ENCODE data around the gene SELENOF. TPM values are rescaled to one million over a fixed set of nuclear protein-coding genes. Genes with fewer than 3 reads are reported as not detected.

Gene SELENOF
- total and polyA plus RNA-seq, 2 of the 13 experiments (the other 11 are each of a cell fraction or from before 2014, with no cell fraction given), result 133 to 163 TPM

DNA sequence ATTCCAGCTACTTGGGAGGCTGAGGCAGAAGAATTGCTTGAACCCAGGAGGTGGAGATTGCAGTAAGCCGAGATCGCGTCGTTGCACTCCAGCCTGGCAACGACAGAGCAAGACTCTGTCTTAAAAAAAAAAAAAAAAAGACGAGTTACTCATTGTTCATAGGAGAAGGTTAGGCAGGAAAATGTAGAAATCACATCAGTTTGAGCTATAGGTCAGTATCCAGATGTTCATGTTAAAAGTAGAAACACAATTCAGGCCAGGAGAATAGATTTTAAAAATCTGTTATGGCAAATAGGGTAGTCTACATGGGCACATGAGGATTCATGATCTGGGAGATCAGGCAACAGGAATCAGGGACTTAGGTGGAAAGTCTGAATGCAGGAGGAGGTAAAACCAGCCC, 57.7 kb downstream of the SELENOF start:
- 97% methylated on average over 6 of the region's 6 CpGs for WGBS (ENCODE audit: low lambda C conversion rate)
- CTCF ChIA-PET (ENCODE audit: low intra/inter-chr PET ratio, low total read pairs), result no interaction called here
- Histone ChIP-seq H3K9me3 (ENCODE audit: low read length) (no peaks in the 10 kb centered on the region), H3K4me2 (ENCODE audit: low read depth, low read length) (no peak overlapping the region), H2AFZ (ENCODE audit: low read length) (no peak overlapping the region), H3K79me2 (ENCODE audit: insufficient read depth, low read length) (no peaks in the 10 kb centered on the region), H3K4me3 (replicated peaks in 1 of 3; ENCODE audit: insufficient read depth in 1 of 3, low read depth in 2 of 3, low read length in 3 of 3) (no peak overlapping the region), H3K27ac (ENCODE audit: extremely low read length, insufficient read depth, low read length) (no peak overlapping the region), H3K4me1 (ENCODE audit: insufficient read depth, low read length) (peaks cover 28% of the 10 kb centered on the region), H3K27me3 (ENCODE audit: control insufficient read depth in 1 of 2, insufficient read depth in 2 of 2, low read length in 2 of 2) (no peaks in the 10 kb centered on the region), H4K20me1 (ENCODE audit: insufficient read depth, low read length) (no peaks in the 10 kb centered on the region), H3K9ac (ENCODE audit: insufficient read depth, low read depth, low read length) (no peak overlapping the region), H3K36me3 (replicated peaks in 1 of 2; ENCODE audit: control insufficient read depth in 1 of 2, insufficient read depth in 2 of 2, low read length in 2 of 2) (no peaks in the 10 kb centered on the region)
- no peak for TF ChIP-seq SMC3 (IDR thresholded peaks at IDR 0.05; ENCODE audit: low read length)
- TF ChIP-seq KLF6 (CRISPR knock-in tag; IDR thresholded peaks at IDR 0.05), result no peak
- in situ Hi-C loops (cut with HindIII; ENCODE audit: extremely low pct_ligation_motif_present, low pct_unique_long_range_greater_than_20kb), result no loop called here
- POLR2A ChIA-PET, result no interaction called here
- no peak for DNase-seq (ENCODE audit: low spot score)
- FAIRE-seq, result no peak
- ATAC-seq, result no peak
- no TSS peak for BruUV-seq (replicated peaks)
- intact Hi-C loops (cut with micrococcal nuclease; ENCODE audit: unreplicated experiment), result no loop called here

DNA sequence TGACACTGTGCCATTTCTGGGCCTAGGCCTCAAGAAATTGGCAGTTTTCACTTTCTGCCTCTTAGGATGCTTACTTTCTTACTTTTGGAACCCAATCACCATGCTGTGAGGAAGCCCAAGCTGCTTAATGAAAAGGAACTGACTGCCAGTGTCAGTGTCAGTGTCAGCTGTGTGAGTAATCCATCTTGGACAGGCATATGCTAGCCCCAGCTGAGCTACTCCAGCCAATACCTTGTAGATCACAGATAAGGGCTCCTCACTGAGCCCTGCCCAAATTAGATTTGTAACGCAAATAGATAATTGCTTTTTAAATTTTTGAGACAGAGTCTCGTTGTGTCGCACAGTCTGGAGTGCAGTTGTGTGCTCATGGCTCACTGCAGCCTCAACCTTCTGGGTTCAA, 59.6 kb downstream of the SELENOF start:
- Histone ChIP-seq H3K4me2 (ENCODE audit: low read depth, low read length) (no peak overlapping the region), H3K9me3 (ENCODE audit: low read length) (no peaks in the 10 kb centered on the region), H3K4me3 (replicated peaks in 1 of 3; ENCODE audit: insufficient read depth in 1 of 3, low read depth in 2 of 3, low read length in 3 of 3) (no peak overlapping the region), H3K79me2 (ENCODE audit: insufficient read depth, low read length) (no peaks in the 10 kb centered on the region), H3K4me1 (ENCODE audit: insufficient read depth, low read length) (peaks cover 13% of the 10 kb centered on the region), H2AFZ (ENCODE audit: low read length) (no peak overlapping the region), H3K27me3 (ENCODE audit: control insufficient read depth in 1 of 2, insufficient read depth in 2 of 2, low read length in 2 of 2) (no peaks in the 10 kb centered on the region), H3K9ac (ENCODE audit: insufficient read depth, low read depth, low read length) (no peak overlapping the region), H4K20me1 (ENCODE audit: insufficient read depth, low read length) (no peaks in the 10 kb centered on the region), H3K36me3 (replicated peaks in 1 of 2; ENCODE audit: control insufficient read depth in 1 of 2, insufficient read depth in 2 of 2, low read length in 2 of 2) (no peaks in the 10 kb centered on the region), H3K27ac (ENCODE audit: extremely low read length, insufficient read depth, low read length) (no peak overlapping the region)
- WGBS (ENCODE audit: low lambda C conversion rate), result 97% methylated on average over 3 of the region's 3 CpGs
- POLR2A ChIA-PET, result no interaction called here
- no TSS peak for BruUV-seq (replicated peaks)
- CTCF ChIA-PET (ENCODE audit: low intra/inter-chr PET ratio, low total read pairs), result no interaction called here
- intact Hi-C loops (cut with micrococcal nuclease; ENCODE audit: unreplicated experiment), result no loop called here
- ATAC-seq (no peak), DNase-seq (ENCODE audit: low spot score) (no peak), FAIRE-seq (no peak)
- in situ Hi-C loops (cut with HindIII; ENCODE audit: extremely low pct_ligation_motif_present, low pct_unique_long_range_greater_than_20kb), result no loop called here
- TF ChIP-seq NRL (CRISPR knock-in tag; IDR thresholded peaks at IDR 0.05; ENCODE audit: borderline replicate concordance) (no peak), BATF2 (CRISPR knock-in tag; IDR thresholded peaks at IDR 0.05) (no peak), ZNF205 (CRISPR knock-in tag; IDR thresholded peaks at IDR 0.05) (no peak), CBX1 (IDR thresholded peaks at IDR 0.05; ENCODE audit: low read depth) (no peak), ZNF230 (CRISPR knock-in tag; IDR thresholded peaks at IDR 0.05) (no peak), ZNF878 (CRISPR knock-in tag; IDR thresholded peaks at IDR 0.05) (no peak), ARNT2 (CRISPR knock-in tag; IDR thresholded peaks at IDR 0.05; ENCODE audit: low read depth) (no peak), ZMAT5 (CRISPR knock-in tag; IDR thresholded peaks at IDR 0.05; ENCODE audit: borderline replicate concordance, low read depth) (no peak), IKZF4 (CRISPR knock-in tag; IDR thresholded peaks at IDR 0.05; ENCODE audit: borderline replicate concordance, low read depth, not compliant biosample characterization) (no peak), ZNF33A (CRISPR knock-in tag; IDR thresholded peaks at IDR 0.05; ENCODE audit: borderline replicate concordance) (no peak), RFXANK (CRISPR knock-in tag; IDR thresholded peaks at IDR 0.05) (no peak), ZNF441 (CRISPR knock-in tag; IDR thresholded peaks at IDR 0.05; ENCODE audit: borderline replicate concordance) (no peak)
- TF ChIP-seq, protein P1, sequence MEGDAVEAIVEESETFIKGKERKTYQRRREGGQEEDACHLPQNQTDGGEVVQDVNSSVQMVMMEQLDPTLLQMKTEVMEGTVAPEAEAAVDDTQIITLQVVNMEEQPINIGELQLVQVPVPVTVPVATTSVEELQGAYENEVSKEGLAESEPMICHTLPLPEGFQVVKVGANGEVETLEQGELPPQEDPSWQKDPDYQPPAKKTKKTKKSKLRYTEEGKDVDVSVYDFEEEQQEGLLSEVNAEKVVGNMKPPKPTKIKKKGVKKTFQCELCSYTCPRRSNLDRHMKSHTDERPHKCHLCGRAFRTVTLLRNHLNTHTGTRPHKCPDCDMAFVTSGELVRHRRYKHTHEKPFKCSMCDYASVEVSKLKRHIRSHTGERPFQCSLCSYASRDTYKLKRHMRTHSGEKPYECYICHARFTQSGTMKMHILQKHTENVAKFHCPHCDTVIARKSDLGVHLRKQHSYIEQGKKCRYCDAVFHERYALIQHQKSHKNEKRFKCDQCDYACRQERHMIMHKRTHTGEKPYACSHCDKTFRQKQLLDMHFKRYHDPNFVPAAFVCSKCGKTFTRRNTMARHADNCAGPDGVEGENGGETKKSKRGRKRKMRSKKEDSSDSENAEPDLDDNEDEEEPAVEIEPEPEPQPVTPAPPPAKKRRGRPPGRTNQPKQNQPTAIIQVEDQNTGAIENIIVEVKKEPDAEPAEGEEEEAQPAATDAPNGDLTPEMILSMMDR (CRISPR knock-in tag; IDR thresholded peaks at IDR 0.05), result no peak
- TF ChIP-seq, protein P2, sequence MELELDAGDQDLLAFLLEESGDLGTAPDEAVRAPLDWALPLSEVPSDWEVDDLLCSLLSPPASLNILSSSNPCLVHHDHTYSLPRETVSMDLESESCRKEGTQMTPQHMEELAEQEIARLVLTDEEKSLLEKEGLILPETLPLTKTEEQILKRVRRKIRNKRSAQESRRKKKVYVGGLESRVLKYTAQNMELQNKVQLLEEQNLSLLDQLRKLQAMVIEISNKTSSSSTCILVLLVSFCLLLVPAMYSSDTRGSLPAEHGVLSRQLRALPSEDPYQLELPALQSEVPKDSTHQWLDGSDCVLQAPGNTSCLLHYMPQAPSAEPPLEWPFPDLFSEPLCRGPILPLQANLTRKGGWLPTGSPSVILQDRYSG (CRISPR knock-in tag; IDR thresholded peaks at IDR 0.05), result no peak
